Measurements from ENCODE around the gene HOTAIR.

Gene HOTAIR

GRCh38 chr12:53976172-53976822, 1.5 kb upstream of the HOTAIR start:
- no peak for DNase-seq (ENCODE audit: low read depth)

GRCh38 chr12:53975479-53976152, 862 bp upstream of the HOTAIR start:
- DNase-seq (ENCODE audit: low read depth), result no peak

GRCh38 chr12:53975064-53975471, 314 bp upstream of the HOTAIR start:
- DNase-seq (ENCODE audit: low read depth), result no peak

- DNase-seq (ENCODE audit: low read depth), result no peak
Measured at GRCh38 chr12:53973236-53974042, 1.3 kb downstream of the HOTAIR start.

- DNase-seq (ENCODE audit: low read depth), result no peak
Measured at GRCh38 chr12:53972722-53973235, 2.0 kb downstream of the HOTAIR start, which contains the start of gene HOXC11. Gene HOXC11 (plus strand): TSS chr12:53973126. CDS start chr12:53973242, 116 bp downstream.

- no peak for DNase-seq (ENCODE audit: low read depth)
Measured at GRCh38 chr12:53972152-53972702, 2.5 kb downstream of the HOTAIR start.

- DNase-seq (ENCODE audit: low read depth), result no peak
Measured at GRCh38 chr12:53971686-53972085, 3.1 kb downstream of the HOTAIR start.

GRCh38 chr12:53971129-53971528, 3.6 kb downstream of the HOTAIR start:
- DNase-seq (ENCODE audit: low read depth), result no peak

- no peak for DNase-seq (ENCODE audit: low read depth)
Measured at GRCh38 chr12:53970451-53970850, 4.3 kb downstream of the HOTAIR start.

GRCh38 chr12:53969588-53970259, 5.0 kb downstream of the HOTAIR start:
- DNase-seq (ENCODE audit: low read depth), result no peak

- DNase-seq (ENCODE audit: low read depth), result no peak
Measured at GRCh38 chr12:53968214-53969127, 6.3 kb downstream of the HOTAIR start.

GRCh38 chr12:53967421-53967925, 7.3 kb downstream of the HOTAIR start:
- DNase-seq (ENCODE audit: low read depth), result no peak

GRCh38 chr12:53966385-53967133, 8.2 kb downstream of the HOTAIR start:
- DNase-seq (ENCODE audit: low read depth), result no peak

- no peak for DNase-seq (ENCODE audit: low read depth)
Measured at GRCh38 chr12:53966085-53966384, 8.7 kb downstream of the HOTAIR start.

GRCh38 chr12:53965281-53966084, 9.3 kb downstream of the HOTAIR start:
- no peak for DNase-seq (ENCODE audit: low read depth)

GRCh38 chr12:53964315-53964713, 10.4 kb downstream of the HOTAIR start:
- no peak for DNase-seq (ENCODE audit: low read depth)

GRCh38 chr12:53963434-53964314, 11.1 kb downstream of the HOTAIR start:
- DNase-seq (ENCODE audit: low read depth), result no peak

GRCh38 chr12:53963005-53963404, 11.7 kb downstream of the HOTAIR start:
- DNase-seq (ENCODE audit: low read depth), result no peak
